Psoas muscle (tissue), 8 donors: ENCODE data around the gene EEFSEC. TPM values are rescaled to one million over a fixed set of nuclear protein-coding genes. Genes with fewer than 3 reads are reported as not detected.

Experiments used
- ATAC-seq, 4 donors: fragments of 200-7000 bp; cut with Tn5 transposase; one replicate each; pipeline ENCODE4 v1.9.1; 2020; ENCODE audit warnings: moderate library complexity in 3 of 4, mild to moderate bottlenecking in 2 of 4
- DNase-seq, 2 donors: peaks; one replicate each; pipeline ENCODE4 v3.0.0-alpha.2; 2020
- H3K27ac ChIP-seq: fragments of 200-600 bp; one replicate; pipeline ENCODE4 v1.8.0; 2022
- H3K27me3 ChIP-seq, 3 donors: fragments of 200-600 bp in 1 of 3; one replicate each; pipeline versions ENCODE4 v1.6.1 to v1.8.0; 2013 to 2022; ENCODE audit warnings: low read length in 2 of 3, mild to moderate bottlenecking in 2 of 3, moderate library complexity in 1 of 3; ENCODE audit not compliant: insufficient read depth in 3 of 3
- H3K36me3 ChIP-seq, 2 donors: fragments of 200-600 bp in 1 of 2; one replicate each; pipeline versions ENCODE4 v1.6.1 to v1.8.0; 2013 to 2022; ENCODE audit warnings: low read depth in 1 of 2, mild to moderate bottlenecking in 1 of 2, moderate library complexity in 1 of 2; ENCODE audit not compliant: insufficient read depth in 1 of 2
- H3K4me1 ChIP-seq: fragments of 200-600 bp; one replicate; pipeline ENCODE4 v1.8.0; 2022
- H3K4me3 ChIP-seq: fragments of 200-600 bp; one replicate; pipeline ENCODE4 v1.8.0; 2022; ENCODE audit warnings: mild to moderate bottlenecking
- H3K9me3 ChIP-seq: fragments of 200-600 bp; one replicate; pipeline ENCODE4 v1.8.0; 2022
- CTCF ChIP-seq: fragments of 200-600 bp; IDR thresholded peaks from one replicate; pipeline ENCODE4 v1.8.0; 2022; ENCODE audit warnings: antibody characterized with exemption
- WGBS, 3 donors: extraction: QIAGEN DNeasy Blood & Tissue Kit; methylation state at CpG; one replicate each; pipeline versions ENCODE4 v1.1.6 to v1.1.7; 2013; 5-methylcytosine and 5-hydroxymethylcytosine counted together
- intact Hi-C, 2 donors: fragments of 100-400 bp; cut with DNase I; formaldehyde crosslinking; loops; one replicate each; pipeline versions ENCODE4 v1.11.0 to v1.14.2; 2022
- polyA plus RNA-seq, 3 donors: library from polyadenylated mRNA; stranded (reverse); fragments of 200-250 nt; gene quantifications; one replicate each; pipeline ENCODE4 v1.2.3, GENCODE V29; 2013
- total RNA-seq, 4 donors: library from RNA; stranded (reverse); fragmentation: NEBNext Ultra II Directional in 2 of 4; extraction: Animal tissue kit (Norgen Biotek cat#: 25700) in 2 of 4; gene quantifications; one replicate each; pipeline versions ENCODE4 v1.2.1 to v1.2.4, GENCODE V29; 2021 to 2023
- donor health status: healthy with polysubstance abuse.
- donor health status: DM: no; HTN: no; CAD: no; lungs with moderate emphysema.
- donor health status: Bipolar disorder and iron deficiency.
- donor health status: healthy.
- donor health status: DM: yes; HTN: yes; CAD: no.
- donor health status: DM: no; HTN: no; CAD: no.
- donor health status: DM: no; HTN: no; CAD: no.
- donor health status: DM: yes; HTN: yes; CAD: no.

EEFSEC gene
- total and polyA plus RNA-seq, 7 donors = 10.7 to 18.9 (median 14.0) TPM

- H3K27ac ChIP-seq = no peak overlapping the region
- ATAC-seq (no peak), DNase-seq (no peak)
- TF ChIP-seq CTCF = no peak
- no peaks in the 10 kb centered on the region for H3K27me3 ChIP-seq
- peaks cover 8% of the 10 kb centered on the region for H3K4me1 ChIP-seq
- no peak overlapping the region for H3K4me3 ChIP-seq
- no peaks in the 10 kb centered on the region for H3K36me3 ChIP-seq
- 91 to 97% (median 95%) methylated on average over 3 of the region's 3 CpGs for WGBS, 3 donors
- no peaks in the 10 kb centered on the region for H3K9me3 ChIP-seq
- intact Hi-C loops = no loop called here
These were observed 52.4 kb downstream of the EEFSEC start for GRCh38 chr3:128205558-128206145.

GRCh38 chr3:128207951-128208350 is 54.7 kb downstream of the EEFSEC start:
- intact Hi-C loops = no loop called here
- no peaks in the 10 kb centered on the region for H3K36me3 ChIP-seq
- WGBS, 3 donors = 85 to 86% (median 86%) methylated on average over 7 of the region's 7 CpGs
- H3K9me3 ChIP-seq = no peaks in the 10 kb centered on the region
- H3K4me3 ChIP-seq = no peak overlapping the region
- DNase-seq = no peak
- no peak overlapping the region for H3K27ac ChIP-seq
- peaks cover 13% of the 10 kb centered on the region for H3K4me1 ChIP-seq
- no peaks in the 10 kb centered on the region for H3K27me3 ChIP-seq
- no peak for TF ChIP-seq CTCF
- ATAC-seq = no peak

GRCh38 chr3:128210711-128211110 is 57.4 kb downstream of the EEFSEC start:
- Histone ChIP-seq H3K36me3 (no peaks in the 10 kb centered on the region), H3K4me1 (peaks cover 13% of the 10 kb centered on the region), H3K9me3 (no peaks in the 10 kb centered on the region), H3K4me3 (no peak overlapping the region), H3K27me3 (no peaks in the 10 kb centered on the region), H3K27ac (no peak overlapping the region)
- ATAC-seq = no peak
- WGBS, 3 donors = 42 to 69% (median 51%) methylated on average over 3 of the region's 3 CpGs
- intact Hi-C loops = no loop called here
- DNase-seq = no peak
- no peak for TF ChIP-seq CTCF

GRCh38 chr3:128214056-128214455 is 60.8 kb downstream of the EEFSEC start:
- 95 to 99% (median 95%) methylated on average over 2 of the region's 2 CpGs for WGBS, 3 donors
- no peak for ATAC-seq

More at GRCh38 chr3:128214056-128214455, 60.8 kb downstream of the EEFSEC start:
- H3K27ac ChIP-seq = no peak overlapping the region
- H3K27me3 ChIP-seq = no peaks in the 10 kb centered on the region
- H3K36me3 ChIP-seq = no peaks in the 10 kb centered on the region
- H3K4me1 ChIP-seq = peaks cover 13% of the 10 kb centered on the region
- no peak for DNase-seq
- intact Hi-C loops = no loop called here
- H3K4me3 ChIP-seq = no peak overlapping the region
- TF ChIP-seq CTCF = no peak
- no peaks in the 10 kb centered on the region for H3K9me3 ChIP-seq
